ENCODE data around the gene CLDN17. TPM values are rescaled to one million over a fixed set of nuclear protein-coding genes. Genes with fewer than 3 reads are reported as not detected.

CLDN17 gene
- total and polyA plus RNA-seq, 2 of the 8 experiments (the other 6 are each of a cell fraction or from before 2014, with no cell fraction given) = not detected

DNA sequence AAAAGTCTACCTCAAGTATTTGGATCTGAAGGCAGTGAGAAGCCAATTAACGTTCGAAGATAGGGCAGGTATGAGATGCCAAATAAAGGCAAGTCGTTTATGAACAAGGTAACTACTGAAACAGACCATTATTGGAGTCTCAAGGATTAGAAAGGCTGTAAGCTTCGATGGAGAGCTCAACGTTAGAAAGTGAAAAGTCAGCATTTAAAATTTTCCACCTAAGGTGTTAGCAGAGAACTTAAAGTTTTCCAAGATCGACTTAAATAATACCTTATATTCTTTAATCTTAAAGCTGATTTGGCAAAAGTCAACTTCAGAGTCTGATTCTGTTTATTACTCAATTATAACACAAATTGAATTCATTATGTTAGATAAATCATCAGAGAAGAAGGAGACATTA, 28.1 kb downstream of the CLDN17 start (continued):
- TF ChIP-seq, protein P1, sequence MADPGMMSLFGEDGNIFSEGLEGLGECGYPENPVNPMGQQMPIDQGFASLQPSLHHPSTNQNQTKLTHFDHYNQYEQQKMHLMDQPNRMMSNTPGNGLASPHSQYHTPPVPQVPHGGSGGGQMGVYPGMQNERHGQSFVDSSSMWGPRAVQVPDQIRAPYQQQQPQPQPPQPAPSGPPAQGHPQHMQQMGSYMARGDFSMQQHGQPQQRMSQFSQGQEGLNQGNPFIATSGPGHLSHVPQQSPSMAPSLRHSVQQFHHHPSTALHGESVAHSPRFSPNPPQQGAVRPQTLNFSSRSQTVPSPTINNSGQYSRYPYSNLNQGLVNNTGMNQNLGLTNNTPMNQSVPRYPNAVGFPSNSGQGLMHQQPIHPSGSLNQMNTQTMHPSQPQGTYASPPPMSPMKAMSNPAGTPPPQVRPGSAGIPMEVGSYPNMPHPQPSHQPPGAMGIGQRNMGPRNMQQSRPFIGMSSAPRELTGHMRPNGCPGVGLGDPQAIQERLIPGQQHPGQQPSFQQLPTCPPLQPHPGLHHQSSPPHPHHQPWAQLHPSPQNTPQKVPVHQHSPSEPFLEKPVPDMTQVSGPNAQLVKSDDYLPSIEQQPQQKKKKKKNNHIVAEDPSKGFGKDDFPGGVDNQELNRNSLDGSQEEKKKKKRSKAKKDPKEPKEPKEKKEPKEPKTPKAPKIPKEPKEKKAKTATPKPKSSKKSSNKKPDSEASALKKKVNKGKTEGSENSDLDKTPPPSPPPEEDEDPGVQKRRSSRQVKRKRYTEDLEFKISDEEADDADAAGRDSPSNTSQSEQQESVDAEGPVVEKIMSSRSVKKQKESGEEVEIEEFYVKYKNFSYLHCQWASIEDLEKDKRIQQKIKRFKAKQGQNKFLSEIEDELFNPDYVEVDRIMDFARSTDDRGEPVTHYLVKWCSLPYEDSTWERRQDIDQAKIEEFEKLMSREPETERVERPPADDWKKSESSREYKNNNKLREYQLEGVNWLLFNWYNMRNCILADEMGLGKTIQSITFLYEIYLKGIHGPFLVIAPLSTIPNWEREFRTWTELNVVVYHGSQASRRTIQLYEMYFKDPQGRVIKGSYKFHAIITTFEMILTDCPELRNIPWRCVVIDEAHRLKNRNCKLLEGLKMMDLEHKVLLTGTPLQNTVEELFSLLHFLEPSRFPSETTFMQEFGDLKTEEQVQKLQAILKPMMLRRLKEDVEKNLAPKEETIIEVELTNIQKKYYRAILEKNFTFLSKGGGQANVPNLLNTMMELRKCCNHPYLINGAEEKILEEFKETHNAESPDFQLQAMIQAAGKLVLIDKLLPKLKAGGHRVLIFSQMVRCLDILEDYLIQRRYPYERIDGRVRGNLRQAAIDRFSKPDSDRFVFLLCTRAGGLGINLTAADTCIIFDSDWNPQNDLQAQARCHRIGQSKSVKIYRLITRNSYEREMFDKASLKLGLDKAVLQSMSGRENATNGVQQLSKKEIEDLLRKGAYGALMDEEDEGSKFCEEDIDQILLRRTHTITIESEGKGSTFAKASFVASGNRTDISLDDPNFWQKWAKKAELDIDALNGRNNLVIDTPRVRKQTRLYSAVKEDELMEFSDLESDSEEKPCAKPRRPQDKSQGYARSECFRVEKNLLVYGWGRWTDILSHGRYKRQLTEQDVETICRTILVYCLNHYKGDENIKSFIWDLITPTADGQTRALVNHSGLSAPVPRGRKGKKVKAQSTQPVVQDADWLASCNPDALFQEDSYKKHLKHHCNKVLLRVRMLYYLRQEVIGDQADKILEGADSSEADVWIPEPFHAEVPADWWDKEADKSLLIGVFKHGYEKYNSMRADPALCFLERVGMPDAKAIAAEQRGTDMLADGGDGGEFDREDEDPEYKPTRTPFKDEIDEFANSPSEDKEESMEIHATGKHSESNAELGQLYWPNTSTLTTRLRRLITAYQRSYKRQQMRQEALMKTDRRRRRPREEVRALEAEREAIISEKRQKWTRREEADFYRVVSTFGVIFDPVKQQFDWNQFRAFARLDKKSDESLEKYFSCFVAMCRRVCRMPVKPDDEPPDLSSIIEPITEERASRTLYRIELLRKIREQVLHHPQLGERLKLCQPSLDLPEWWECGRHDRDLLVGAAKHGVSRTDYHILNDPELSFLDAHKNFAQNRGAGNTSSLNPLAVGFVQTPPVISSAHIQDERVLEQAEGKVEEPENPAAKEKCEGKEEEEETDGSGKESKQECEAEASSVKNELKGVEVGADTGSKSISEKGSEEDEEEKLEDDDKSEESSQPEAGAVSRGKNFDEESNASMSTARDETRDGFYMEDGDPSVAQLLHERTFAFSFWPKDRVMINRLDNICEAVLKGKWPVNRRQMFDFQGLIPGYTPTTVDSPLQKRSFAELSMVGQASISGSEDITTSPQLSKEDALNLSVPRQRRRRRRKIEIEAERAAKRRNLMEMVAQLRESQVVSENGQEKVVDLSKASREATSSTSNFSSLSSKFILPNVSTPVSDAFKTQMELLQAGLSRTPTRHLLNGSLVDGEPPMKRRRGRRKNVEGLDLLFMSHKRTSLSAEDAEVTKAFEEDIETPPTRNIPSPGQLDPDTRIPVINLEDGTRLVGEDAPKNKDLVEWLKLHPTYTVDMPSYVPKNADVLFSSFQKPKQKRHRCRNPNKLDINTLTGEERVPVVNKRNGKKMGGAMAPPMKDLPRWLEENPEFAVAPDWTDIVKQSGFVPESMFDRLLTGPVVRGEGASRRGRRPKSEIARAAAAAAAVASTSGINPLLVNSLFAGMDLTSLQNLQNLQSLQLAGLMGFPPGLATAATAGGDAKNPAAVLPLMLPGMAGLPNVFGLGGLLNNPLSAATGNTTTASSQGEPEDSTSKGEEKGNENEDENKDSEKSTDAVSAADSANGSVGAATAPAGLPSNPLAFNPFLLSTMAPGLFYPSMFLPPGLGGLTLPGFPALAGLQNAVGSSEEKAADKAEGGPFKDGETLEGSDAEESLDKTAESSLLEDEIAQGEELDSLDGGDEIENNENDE (IDR thresholded peaks at IDR 0.05; ENCODE audit: insufficient replicate concordance, low read length) = no peak
- TF ChIP-seq TAF7 (optimal IDR thresholded peaks at IDR 0.05; ENCODE audit: borderline replicate concordance, low read depth, low read length) = no peak
- TF ChIP-seq SP1 (IDR thresholded peaks at IDR 0.05; ENCODE audit: low read depth, low read length) = no peak
- no peak for TF ChIP-seq RNF2 (IDR thresholded peaks at IDR 0.05; ENCODE audit: borderline replicate concordance, low read depth, low read length, missing control alignments, poor library complexity, severe bottlenecking)
- no peak for TF ChIP-seq HDAC2 (IDR thresholded peaks at IDR 0.05; ENCODE audit: borderline replicate concordance in 1 of 2, low read depth in 2 of 2, low read length in 2 of 2)
- no peak for TF ChIP-seq EGR1 (IDR thresholded peaks at IDR 0.05; ENCODE audit: borderline replicate concordance, low read depth, low read length)
- no peak for TF ChIP-seq CREB1 (IDR thresholded peaks at IDR 0.05)
- no peak for TF ChIP-seq CHD2 (IDR thresholded peaks at IDR 0.05; ENCODE audit: low read length)
- TF ChIP-seq SIX5 (IDR thresholded peaks at IDR 0.05; ENCODE audit: low read depth, low read length) = no peak
- no peak for TF ChIP-seq CBX8 (IDR thresholded peaks at IDR 0.05; ENCODE audit: borderline replicate concordance, low read depth, low read length)
- no peak for TF ChIP-seq TEAD4 (IDR thresholded peaks at IDR 0.05; ENCODE audit: low read depth, low read length)
- no peak for TF ChIP-seq SRF (IDR thresholded peaks at IDR 0.05; ENCODE audit: low read depth, low read length)
